Measurements from ENCODE around the gene BHMT2. TPM values are rescaled to one million over a fixed set of nuclear protein-coding genes. Genes with fewer than 3 reads are reported as not detected.
A peak's percentile ranks its signal among the peaks of the same experiment; 100 is the strongest.

Gene BHMT2
- total and polyA plus RNA-seq, 2 experiments from 2014 or later, result 1.7 to 1.9 TPM

DNA sequence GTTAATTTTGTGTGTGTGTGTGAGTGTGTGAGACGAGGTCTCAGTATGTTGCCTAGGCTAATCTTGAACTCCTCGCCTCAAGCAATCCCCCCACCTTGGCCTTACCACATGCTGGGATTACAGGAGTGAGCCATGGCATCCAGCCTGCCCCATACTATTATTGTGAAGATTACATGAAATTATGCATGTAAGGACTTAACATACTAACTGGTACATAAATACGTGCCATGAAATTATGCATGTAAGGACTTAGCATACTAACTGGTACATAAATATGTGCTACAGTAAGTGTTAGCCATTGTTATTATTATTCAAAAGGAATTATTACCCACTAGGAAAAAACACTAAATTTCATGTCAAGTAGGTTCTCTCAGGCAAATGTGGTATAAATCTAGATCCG, 16.2 kb upstream of the BHMT2 start (continued):
- TF ChIP-seq REST (IDR thresholded peaks at IDR 0.05; ENCODE audit: unreplicated experiment) (no peak), CTCF (conservative IDR thresholded peaks at IDR 0.05; ENCODE audit: low read depth in 2 of 2) (no peak), EZH2phosphoT487 (IDR thresholded peaks at IDR 0.05; ENCODE audit: unreplicated experiment) (no peak), JUNB (IDR thresholded peaks at IDR 0.05; ENCODE audit: unreplicated experiment) (no peak), CREB1 (CRISPR knock-in tag; IDR thresholded peaks at IDR 0.05; ENCODE audit: low read depth) (no peak), POLR2AphosphoS5 (IDR thresholded peaks at IDR 0.05; ENCODE audit: low read depth) (no peak), ZNF331 (CRISPR knock-in tag; IDR thresholded peaks at IDR 0.05; ENCODE audit: low read depth) (no peak), ZNF114 (CRISPR knock-in tag; IDR thresholded peaks at IDR 0.05) (no peak), EZH2 (IDR thresholded peaks at IDR 0.05; ENCODE audit: low read depth, unreplicated experiment) (no peak), STAT1 (IDR thresholded peaks at IDR 0.05; ENCODE audit: unreplicated experiment) (no peak)
- TF ChIP-seq, protein P1, sequence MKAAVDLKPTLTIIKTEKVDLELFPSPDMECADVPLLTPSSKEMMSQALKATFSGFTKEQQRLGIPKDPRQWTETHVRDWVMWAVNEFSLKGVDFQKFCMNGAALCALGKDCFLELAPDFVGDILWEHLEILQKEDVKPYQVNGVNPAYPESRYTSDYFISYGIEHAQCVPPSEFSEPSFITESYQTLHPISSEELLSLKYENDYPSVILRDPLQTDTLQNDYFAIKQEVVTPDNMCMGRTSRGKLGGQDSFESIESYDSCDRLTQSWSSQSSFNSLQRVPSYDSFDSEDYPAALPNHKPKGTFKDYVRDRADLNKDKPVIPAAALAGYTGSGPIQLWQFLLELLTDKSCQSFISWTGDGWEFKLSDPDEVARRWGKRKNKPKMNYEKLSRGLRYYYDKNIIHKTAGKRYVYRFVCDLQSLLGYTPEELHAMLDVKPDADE (IDR thresholded peaks at IDR 0.05), result no peak

DNA sequence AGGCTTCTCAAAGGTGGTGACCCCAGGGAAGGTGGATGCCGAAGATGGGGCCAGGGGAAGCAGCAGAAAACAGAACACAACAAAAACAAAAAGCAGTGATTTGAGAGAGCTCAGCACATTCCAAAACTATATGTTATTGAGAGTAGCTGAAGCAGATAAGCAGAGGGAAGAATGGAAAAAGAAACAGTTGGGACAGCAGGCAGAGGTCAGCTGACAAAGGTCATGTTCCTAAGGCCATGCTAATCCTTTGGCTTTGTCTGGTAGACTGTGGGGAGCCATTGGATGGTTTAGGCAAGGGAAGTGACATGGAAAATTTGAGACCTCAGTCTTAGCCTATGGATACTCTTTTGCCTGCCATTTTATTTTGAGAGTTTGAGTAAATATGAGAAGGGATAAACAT, 14.6 kb upstream of the BHMT2 start:
- H3K4me1 ChIP-seq (ENCODE audit: insufficient read depth), result no peaks in the 10 kb centered on the region
- Mint-ChIP-seq H3K36me3 (ENCODE audit: low read depth) (no peaks in the 10 kb centered on the region), H3K27ac (peak overlapping the region; percentile 40; the same call in 1 of the 2 replicates), H3K9me3 (no peaks in the 10 kb centered on the region), H3K27me3 (ENCODE audit: insufficient read depth, low read depth, poor library complexity) (no peaks in the 10 kb centered on the region), H3K4me1 (peaks cover 6% of the 10 kb centered on the region; the same call in 2 of the 3 replicates), H3K4me3 (no peak overlapping the region)
- peak overlapping the region; percentile 53 for H2AFZ ChIP-seq
- H3F3A ChIP-seq (replicated peaks; ENCODE audit: low read depth), result no peaks in the 10 kb centered on the region
- H3K79me2 ChIP-seq (replicated peaks; ENCODE audit: insufficient read depth), result no peaks in the 10 kb centered on the region
- H4K20me1 ChIP-seq (replicated peaks; ENCODE audit: insufficient read depth), result no peaks in the 10 kb centered on the region
- no peaks in the 10 kb centered on the region; the same call in 1 of the 2 replicates for H3K9me2 ChIP-seq (ENCODE audit: insufficient read depth)
- H3K36me3 ChIP-seq (ENCODE audit: insufficient read depth), result no peaks in the 10 kb centered on the region
- no peak overlapping the region for H3K4me3 ChIP-seq
- no peak overlapping the region for H3K27ac ChIP-seq (ENCODE audit: low read depth)
- H3K4me2 ChIP-seq, result no peak overlapping the region
- no peaks in the 10 kb centered on the region for H3K27me3 ChIP-seq (ENCODE audit: insufficient read depth)
- ATAC-seq (no peak), DNase-seq (ENCODE audit: low spot score) (no peak)
- TF ChIP-seq ZNF331 (CRISPR knock-in tag; IDR thresholded peaks at IDR 0.05; ENCODE audit: low read depth) (no peak), EZH2phosphoT487 (IDR thresholded peaks at IDR 0.05; ENCODE audit: unreplicated experiment) (no peak), REST (IDR thresholded peaks at IDR 0.05; ENCODE audit: unreplicated experiment) (no peak), EZH2 (IDR thresholded peaks at IDR 0.05; ENCODE audit: low read depth, unreplicated experiment) (no peak), STAT1 (IDR thresholded peaks at IDR 0.05; ENCODE audit: unreplicated experiment) (no peak), CREB1 (CRISPR knock-in tag; IDR thresholded peaks at IDR 0.05; ENCODE audit: low read depth) (no peak)
